Measurements from ENCODE around the gene RHOF. TPM values are rescaled to one million over a fixed set of nuclear protein-coding genes. Genes with fewer than 3 reads are reported as not detected.

The RHOF gene
- polyA plus RNA-seq, 3 donors from 2014 or later, result 97.6 to 183 (median 128) TPM

- Mint-ChIP-seq H3K4me1 (peaks cover 54 to 56% of the 10 kb centered on the region in 2 donors), H3K27ac (peak overlapping the region; percentile 89 to 98 (median 94)), H3K9me3 (no peaks in the 10 kb centered on the region), H3K4me3 (peak overlapping the region; percentile 82 to 98 (median 88)), H3K36me3 (peaks cover 9 to 21% (median 11%) of the 10 kb centered on the region in 3 donors), H3K27me3 (ENCODE audit: low read depth in 3 of 3) (peaks cover 10 to 24% (median 19%) of the 10 kb centered on the region in 3 donors)
- peak; percentile 52 to 61 (median 55) for DNase-seq
These were observed 12.6 kb upstream of the RHOF start for GRCh38 chr12:121806009-121806545.

GRCh38 chr12:121805171-121806008, 11.9 kb upstream of the RHOF start:
- no peaks in the 10 kb centered on the region for H3K9me3 Mint-ChIP-seq
- peak overlapping the region; percentile 89 to 99 (median 97) for H3K27ac Mint-ChIP-seq
- H3K4me1 Mint-ChIP-seq, result peaks cover 50 to 52% of the 10 kb centered on the region in 2 donors
- H3K27me3 Mint-ChIP-seq (ENCODE audit: low read depth in 3 of 3), result peaks cover 10 to 28% (median 19%) of the 10 kb centered on the region in 3 donors
- H3K36me3 Mint-ChIP-seq, result peaks cover 9 to 17% (median 11%) of the 10 kb centered on the region in 3 donors
- H3K4me3 Mint-ChIP-seq, result peak overlapping the region; percentile 94 to 99 (median 98)
- DNase-seq, result peak; percentile 34 to 39 (median 35)

DNA sequence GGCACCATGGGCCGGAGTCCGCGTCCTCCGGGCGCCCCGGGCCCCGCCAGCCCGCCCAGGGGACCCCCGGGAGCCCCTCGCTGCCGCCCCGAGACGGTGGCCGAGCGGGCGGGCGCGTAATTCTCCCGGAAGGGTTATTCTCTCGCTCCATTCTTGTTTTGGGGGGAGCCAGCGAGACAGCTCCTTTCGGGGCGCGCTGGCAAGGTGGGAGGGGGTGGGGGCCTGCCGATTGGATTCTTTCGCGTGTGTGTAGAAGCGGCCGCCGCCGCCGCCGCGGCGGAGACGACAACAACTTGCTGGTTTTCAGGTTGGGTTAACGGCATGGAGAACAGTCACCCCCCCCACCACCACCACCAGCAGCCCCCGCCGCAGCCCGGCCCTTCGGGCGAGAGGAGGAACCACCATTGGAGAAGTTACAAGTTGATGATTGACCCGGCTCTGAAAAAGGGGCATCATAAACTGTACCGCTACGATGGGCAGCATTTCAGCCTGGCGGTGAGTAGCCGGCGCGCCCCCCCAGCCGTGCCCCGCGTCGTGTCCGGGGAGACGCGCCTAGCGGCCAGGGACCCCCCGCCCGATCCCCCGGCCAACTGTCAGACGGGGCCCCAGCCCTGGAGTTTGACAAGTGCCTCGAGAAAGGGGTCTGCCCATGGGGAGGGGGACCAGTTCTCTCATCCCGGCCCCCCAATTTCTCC, 11.1 kb upstream of the RHOF start:
- Mint-ChIP-seq H3K27me3 (ENCODE audit: low read depth in 3 of 3) (peaks cover 12 to 29% (median 22%) of the 10 kb centered on the region in 3 donors), H3K27ac (peak overlapping the region; percentile 89 to 99 (median 97))

DNA sequence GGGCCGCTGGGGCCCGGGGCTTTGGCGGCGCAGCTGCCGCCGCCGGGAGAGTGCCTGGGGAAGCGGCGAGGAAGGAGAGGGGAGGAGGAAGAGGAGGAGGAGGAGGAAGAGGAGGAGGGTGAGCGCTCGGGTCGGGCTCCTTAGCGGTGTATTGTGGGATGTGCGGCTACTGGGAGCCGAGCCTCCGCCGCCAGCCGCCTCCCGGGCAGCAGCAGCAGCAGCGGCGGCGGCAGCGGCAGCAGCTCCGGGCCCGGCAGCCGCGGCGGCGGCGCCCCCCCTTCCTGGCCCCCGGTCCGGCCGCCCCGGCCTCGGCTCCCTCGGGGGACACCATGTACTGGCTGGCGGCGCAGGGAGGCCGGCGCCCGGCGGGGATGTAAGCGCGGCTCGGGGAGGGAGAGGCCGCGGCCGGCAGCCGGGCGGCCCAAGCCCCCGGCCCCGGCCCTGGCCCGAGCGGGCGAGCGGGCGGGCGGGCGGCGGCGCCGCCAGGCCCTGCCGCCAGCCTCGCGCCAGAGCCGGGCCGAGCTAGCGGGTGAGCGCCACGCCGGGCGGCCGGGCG, 10.5 kb upstream of the RHOF start, which contains the start of gene SETD1B:
Gene SETD1B (plus strand): TSS at position 149 of the 556 bp plus-strand sequence. CDS start 729 bp downstream, outside the sequence.
- Mint-ChIP-seq H3K9me3 (no peaks in the 10 kb centered on the region), H3K36me3 (peaks cover 3 to 8% (median 3%) of the 10 kb centered on the region in 3 donors), H3K27ac (peak within 1 kb of the TSS; percentile 94 to 99 (median 98)), H3K4me1 (peaks cover 51 to 53% of the 10 kb centered on the region in 2 donors), H3K4me3 (peak within 1 kb of the TSS; percentile 94 to 99 (median 98)), H3K27me3 (ENCODE audit: low read depth in 3 of 3) (peaks cover 14 to 34% (median 22%) of the 10 kb centered on the region in 3 donors)
- peak; percentile 48 to 54 (median 51) for DNase-seq

More for the DNA sequence above, 11.1 kb upstream of the RHOF start:
- Mint-ChIP-seq H3K9me3 (no peaks in the 10 kb centered on the region), H3K36me3 (peaks cover 9 to 14% (median 9%) of the 10 kb centered on the region in 3 donors), H3K4me1 (peaks cover 49 to 51% of the 10 kb centered on the region in 2 donors), H3K4me3 (peak overlapping the region; percentile 94 to 99 (median 98))
- DNase-seq, result peak; percentile 62 to 71 (median 67)

DNA sequence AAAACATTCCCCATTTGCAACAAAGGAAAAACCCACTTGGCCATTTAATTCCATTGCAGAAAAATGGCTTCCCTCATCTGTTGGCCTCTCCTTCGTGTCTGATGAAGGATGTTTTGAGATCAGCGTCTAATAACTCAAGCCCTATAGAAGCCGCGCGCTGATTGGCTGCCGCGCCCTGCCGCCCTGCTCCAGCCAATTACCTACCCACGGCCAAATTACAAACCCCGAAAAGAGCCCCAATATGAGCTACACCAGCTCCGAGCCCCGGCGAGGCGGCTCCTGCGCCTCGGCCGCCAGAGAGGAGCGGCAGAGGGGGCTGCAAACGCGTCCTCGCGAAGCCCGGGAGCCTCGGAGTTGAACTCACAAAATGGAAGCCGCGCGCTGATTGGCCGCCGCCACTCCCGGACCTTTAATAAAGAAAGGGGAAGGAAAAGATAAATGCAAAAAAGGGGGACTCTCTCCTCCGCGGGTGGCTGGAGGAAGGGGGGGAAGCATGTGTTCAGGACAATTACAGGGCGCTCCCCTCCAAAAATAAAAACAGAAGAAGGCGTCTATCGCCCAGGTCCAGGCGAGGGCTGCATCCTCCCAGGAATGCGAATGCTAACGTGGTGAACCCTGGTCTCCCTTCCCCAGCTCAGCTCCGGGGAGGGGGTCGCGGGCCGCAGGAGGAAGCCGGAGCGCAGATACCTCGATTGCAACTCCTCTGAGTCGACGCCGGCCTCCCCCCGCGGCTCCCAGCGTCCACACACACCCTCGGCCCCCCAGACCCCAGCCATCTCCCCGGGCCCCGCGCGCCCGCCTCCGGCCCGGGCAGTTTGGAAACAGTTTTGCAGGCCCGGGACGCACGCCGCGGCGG, 9.6 kb upstream of the RHOF start:
- Mint-ChIP-seq H3K4me3 (peak overlapping the region; percentile 90 to 95 (median 92)), H3K9me3 (no peaks in the 10 kb centered on the region), H3K27me3 (ENCODE audit: low read depth in 3 of 3) (peaks cover 14 to 40% (median 24%) of the 10 kb centered on the region in 3 donors), H3K4me1 (peaks cover 54 to 61% of the 10 kb centered on the region in 2 donors), H3K27ac (peak overlapping the region; percentile 94 to 98 (median 96)), H3K36me3 (peaks cover 3 to 4% (median 3%) of the 10 kb centered on the region in 3 donors)
- DNase-seq, result peak; percentile 90 to 91 (median 91)

DNA sequence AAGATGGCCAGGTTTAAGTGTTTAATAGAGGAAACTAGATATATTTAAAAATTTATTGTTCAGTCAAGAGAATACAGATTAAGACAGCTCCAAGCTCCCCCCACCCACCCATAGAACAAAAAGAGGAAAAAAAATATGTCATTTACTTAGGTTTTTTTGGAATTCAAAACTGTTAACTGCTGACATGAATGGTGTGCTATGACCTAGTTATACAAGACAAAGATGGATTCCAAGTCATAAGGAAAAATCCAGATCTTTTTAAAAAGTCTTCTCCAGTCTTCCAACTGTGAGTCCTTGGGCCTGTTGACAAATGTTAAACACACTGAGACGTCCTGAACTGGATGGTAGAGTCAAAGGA, 9.0 kb upstream of the RHOF start:
- Mint-ChIP-seq H3K4me3 (peak overlapping the region; percentile 90 to 95 (median 92)), H3K36me3 (peaks cover 3 to 4% (median 3%) of the 10 kb centered on the region in 3 donors), H3K27me3 (ENCODE audit: low read depth in 3 of 3) (peaks cover 16 to 40% (median 24%) of the 10 kb centered on the region in 3 donors), H3K4me1 (peaks cover 55 to 67% of the 10 kb centered on the region in 2 donors), H3K27ac (peak overlapping the region; percentile 94 to 98 (median 96)), H3K9me3 (no peaks in the 10 kb centered on the region)
- DNase-seq, result no peak

- Mint-ChIP-seq H3K27me3 (ENCODE audit: low read depth in 3 of 3) (peaks cover 16 to 40% (median 24%) of the 10 kb centered on the region in 3 donors), H3K36me3 (peaks cover 3 to 4% (median 3%) of the 10 kb centered on the region in 3 donors), H3K27ac (peak overlapping the region; percentile 94 to 98 (median 96)), H3K4me1 (peaks cover 53 to 64% of the 10 kb centered on the region in 2 donors), H3K4me3 (peak overlapping the region; percentile 90 to 95 (median 92)), H3K9me3 (no peaks in the 10 kb centered on the region)
- peak; percentile 45 to 60 (median 52) for DNase-seq
These were observed 8.4 kb upstream of the RHOF start for GRCh38 chr12:121801595-121802484.

DNA sequence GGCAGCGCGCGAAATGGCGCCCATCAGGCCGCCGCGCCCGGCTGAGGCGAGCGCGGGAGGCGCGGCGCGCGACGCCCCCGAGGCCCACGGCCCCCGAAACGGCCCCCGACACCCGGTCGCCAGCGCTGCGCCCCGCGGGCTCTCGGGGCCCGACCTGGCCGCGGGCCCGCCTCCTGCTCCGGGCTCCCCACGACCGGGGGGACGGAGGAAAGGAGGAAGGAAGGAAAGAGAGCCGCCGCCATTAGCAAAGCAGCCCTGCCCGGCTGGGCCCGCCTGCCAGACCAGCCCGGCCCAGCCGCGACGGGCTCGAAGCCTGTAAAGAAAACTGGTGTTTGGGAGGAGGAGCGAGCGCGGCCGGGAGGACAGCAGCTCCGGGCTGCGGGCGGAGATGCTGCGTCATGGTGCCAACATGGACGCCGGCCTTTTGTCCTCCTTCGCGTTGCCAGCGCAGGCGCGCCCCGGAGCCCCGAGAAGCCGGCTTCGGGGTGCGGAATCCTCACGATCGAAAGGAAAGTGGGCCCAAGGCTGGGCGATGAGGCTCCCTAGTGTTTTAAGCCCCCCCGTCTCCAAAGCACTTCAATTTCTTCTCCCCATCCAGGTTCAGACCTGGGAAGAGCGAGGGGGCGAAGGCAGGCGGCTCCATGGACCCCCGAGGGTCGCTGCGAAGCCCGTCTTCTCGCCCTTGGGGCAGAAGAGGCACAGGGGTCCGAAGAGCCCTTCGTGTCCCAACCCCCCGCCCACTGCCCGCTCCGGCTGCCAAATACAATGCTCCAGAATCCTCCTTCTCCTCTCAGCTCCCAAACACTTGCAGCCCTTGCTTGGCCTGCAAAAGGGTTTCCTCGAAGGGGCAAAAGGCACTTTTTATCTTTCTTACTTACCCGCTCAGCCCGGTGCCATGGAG, 7.5 kb upstream of the RHOF start:
- H3K27me3 Mint-ChIP-seq (ENCODE audit: low read depth in 3 of 3), result peaks cover 15 to 40% (median 24%) of the 10 kb centered on the region in 3 donors
- H3K4me1 Mint-ChIP-seq, result peaks cover 44 to 55% of the 10 kb centered on the region in 2 donors
- peak overlapping the region; percentile 94 to 98 (median 96) for H3K27ac Mint-ChIP-seq
- DNase-seq, result peak; percentile 78 to 84 (median 81)
- no peaks in the 10 kb centered on the region for H3K9me3 Mint-ChIP-seq
- H3K36me3 Mint-ChIP-seq, result no peaks in the 10 kb centered on the region
- H3K4me3 Mint-ChIP-seq, result peak overlapping the region; percentile 90 to 95 (median 92)

- H3K27me3 Mint-ChIP-seq (ENCODE audit: low read depth in 3 of 3), result peaks cover 13 to 36% (median 24%) of the 10 kb centered on the region in 3 donors
- H3K36me3 Mint-ChIP-seq, result no peaks in the 10 kb centered on the region
- peak overlapping the region; percentile 79 to 89 (median 87) for H3K4me3 Mint-ChIP-seq
- DNase-seq, result peak; percentile 64 to 70 (median 69)
- H3K9me3 Mint-ChIP-seq, result no peaks in the 10 kb centered on the region
- H3K4me1 Mint-ChIP-seq, result peaks cover 41 to 50% of the 10 kb centered on the region in 2 donors
- peak overlapping the region; percentile 83 to 96 (median 92) for H3K27ac Mint-ChIP-seq
These were observed 6.6 kb upstream of the RHOF start for GRCh38 chr12:121799842-121800693.

DNA sequence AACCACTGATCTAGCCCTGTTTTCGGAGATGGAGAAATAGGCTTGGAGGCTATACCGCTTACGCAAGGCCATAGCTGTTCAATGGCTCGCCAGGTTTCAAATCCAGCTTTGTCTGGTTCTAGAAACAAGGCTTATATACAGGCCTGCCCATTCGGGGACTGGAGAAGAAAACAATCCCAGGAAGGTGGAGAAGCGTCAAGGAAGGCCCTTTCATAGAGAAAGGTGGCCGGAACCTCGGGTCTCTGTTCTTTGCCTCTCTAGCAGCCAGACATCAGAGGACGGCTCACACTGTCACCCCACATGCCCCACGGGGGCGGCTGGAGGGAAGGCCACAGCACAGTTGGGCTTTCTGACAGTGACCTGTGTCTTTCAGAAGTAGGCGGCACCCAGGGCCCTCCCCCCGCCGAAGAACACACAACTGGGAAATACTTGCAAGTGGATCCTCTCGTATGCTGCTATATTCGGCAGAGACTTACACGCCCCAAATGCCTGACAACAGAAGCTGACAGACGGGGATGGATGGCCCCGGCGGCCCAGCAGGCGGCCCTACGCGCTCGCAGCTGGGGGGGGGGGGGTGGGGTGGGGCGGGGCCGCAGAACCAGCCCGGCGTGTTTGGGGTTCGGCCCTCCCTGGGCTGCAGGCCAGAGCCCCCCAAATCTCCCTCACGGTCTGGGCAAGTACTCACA, 5.8 kb upstream of the RHOF start:
- no peaks in the 10 kb centered on the region for H3K9me3 Mint-ChIP-seq
- peak overlapping the region; percentile 79 to 89 (median 87) for H3K4me3 Mint-ChIP-seq
- peak overlapping the region; percentile 83 to 96 (median 92) for H3K27ac Mint-ChIP-seq
- peak; percentile 64 to 68 (median 65) for DNase-seq
- H3K4me1 Mint-ChIP-seq, result peaks cover 46 to 56% of the 10 kb centered on the region in 2 donors
- no peaks in the 10 kb centered on the region for H3K36me3 Mint-ChIP-seq
- peaks cover 13 to 35% (median 23%) of the 10 kb centered on the region in 3 donors for H3K27me3 Mint-ChIP-seq (ENCODE audit: low read depth in 3 of 3)

Data from immature natural killer cell (primary cell).